Liver (tissue), 9 donors: ENCODE measurements around the gene RADIL. TPM values are rescaled to one million over a fixed set of nuclear protein-coding genes. Genes with fewer than 3 reads are reported as not detected.

Source experiments
- DNase-seq: peaks from one replicate; pipeline ENCODE4 v3.0.0-alpha.2; 2017; ENCODE audit warnings: low spot score
- H3K27ac ChIP-seq, 2 donors: one replicate each; pipeline ENCODE4 v1.7.0; 2013; ENCODE audit warnings: inconsistent platforms in 2 of 2, low read length in 2 of 2, control low read depth in 1 of 2, low read depth in 1 of 2, mild to moderate bottlenecking in 1 of 2
- H3K27me3 ChIP-seq, 4 donors: one replicate each; pipeline versions ENCODE4 v1.6.1 to v1.7.0; 2013; ENCODE audit warnings: low read length in 3 of 4, inconsistent platforms in 1 of 4, mild to moderate bottlenecking in 1 of 4, moderate library complexity in 1 of 4; ENCODE audit not compliant: control insufficient read depth in 4 of 4, insufficient read depth in 4 of 4
- H3K36me3 ChIP-seq, 4 donors: one replicate each; pipeline versions ENCODE4 v1.6.1 to v1.7.0; 2013; ENCODE audit warnings: low read length in 3 of 4, mild to moderate bottlenecking in 3 of 4, low read depth in 1 of 4, moderate library complexity in 1 of 4; ENCODE audit not compliant: control insufficient read depth in 4 of 4, insufficient read depth in 3 of 4
- H3K4me1 ChIP-seq, 4 donors: one replicate each; pipeline versions ENCODE4 v1.6.1 to v1.7.0; 2013; ENCODE audit warnings: low read length in 3 of 4, mild to moderate bottlenecking in 3 of 4, moderate library complexity in 1 of 4; ENCODE audit not compliant: control insufficient read depth in 4 of 4, insufficient read depth in 4 of 4
- H3K4me3 ChIP-seq, 3 donors: one replicate each; pipeline versions ENCODE4 v1.6.1 to v1.7.0; 2013; ENCODE audit warnings: low read length in 3 of 3, control low read depth in 1 of 3, low read depth in 1 of 3, mild to moderate bottlenecking in 1 of 3
- H3K9ac ChIP-seq, 2 donors: one replicate each; pipeline ENCODE4 v1.7.0; 2013; ENCODE audit warnings: low read length in 2 of 2, mild to moderate bottlenecking in 2 of 2, moderate library complexity in 2 of 2, control low read depth in 1 of 2, low read depth in 1 of 2
- H3K9me3 ChIP-seq, 4 donors: one replicate each; pipeline versions ENCODE4 v1.6.1 to v1.7.0; 2013; ENCODE audit warnings: low read length in 3 of 4; ENCODE audit not compliant: control insufficient read depth in 4 of 4
- CTCF ChIP-seq: fragments of 150-350 bp; IDR thresholded peaks from 2 replicates; pipeline ENCODE4 v1.5.1; 2017; ENCODE audit warnings: improper control_type of control experiment, low read depth, low read length; ENCODE audit not compliant: missing input control
- EGR1 ChIP-seq, 2 donors: IDR thresholded peaks; 2 replicates each; pipeline ENCODE4 v1.6.1; 2016 to 2018; ENCODE audit warnings: antibody characterized with exemption in 2 of 2, low read depth in 2 of 2
- FOXA1 ChIP-seq: IDR thresholded peaks from 2 replicates; pipeline ENCODE4 v1.6.1; 2016; ENCODE audit warnings: antibody characterized with exemption
- FOXA2 ChIP-seq: IDR thresholded peaks from 2 replicates; pipeline ENCODE4 v1.6.1; 2016; ENCODE audit warnings: antibody characterized with exemption
- GABPA ChIP-seq, 2 donors: IDR thresholded peaks in 1 of 2; conservative IDR thresholded peaks in 1 of 2; 2 replicates each; pipeline ENCODE4 v1.6.1; 2016; ENCODE audit warnings: antibody characterized with exemption in 2 of 2, mild to moderate bottlenecking in 1 of 2, moderate library complexity in 1 of 2
- HNF4A ChIP-seq, 2 donors: conservative IDR thresholded peaks; 2 replicates each; pipeline ENCODE4 v1.6.1; 2016; ENCODE audit warnings: antibody characterized with exemption in 2 of 2, mild to moderate bottlenecking in 2 of 2
- HNF4G ChIP-seq: IDR thresholded peaks from 2 replicates; pipeline ENCODE4 v1.6.1; 2016; ENCODE audit warnings: antibody characterized with exemption
- JUND ChIP-seq, 2 donors: IDR thresholded peaks; 2 replicates each; pipeline ENCODE4 v1.6.1; 2016; ENCODE audit warnings: antibody characterized with exemption in 2 of 2
- MAX ChIP-seq: IDR thresholded peaks from 2 replicates; pipeline ENCODE4 v1.6.1; 2016; ENCODE audit warnings: antibody characterized with exemption
- NR2F2 ChIP-seq: IDR thresholded peaks from 2 replicates; pipeline ENCODE4 v1.6.1; 2016; ENCODE audit warnings: antibody characterized with exemption
- RAD21 ChIP-seq, 2 donors: IDR thresholded peaks; 2 replicates each; pipeline ENCODE4 v1.6.1; 2016; ENCODE audit warnings: antibody characterized with exemption in 2 of 2, mild to moderate bottlenecking in 2 of 2
- REST ChIP-seq: IDR thresholded peaks from 2 replicates; pipeline ENCODE4 v1.6.1; 2016; ENCODE audit warnings: antibody characterized with exemption, mild to moderate bottlenecking
- RXRA ChIP-seq, 2 donors: IDR thresholded peaks; 2 replicates each; pipeline ENCODE4 v1.6.1; 2017 to 2018; ENCODE audit warnings: antibody characterized with exemption in 2 of 2, mild to moderate bottlenecking in 1 of 2
- SP1 ChIP-seq: IDR thresholded peaks from 2 replicates; pipeline ENCODE4 v1.6.1; 2018; ENCODE audit warnings: antibody characterized with exemption, mild to moderate bottlenecking
- TAF1 ChIP-seq: conservative IDR thresholded peaks from 2 replicates; pipeline ENCODE4 v1.6.1; 2016; ENCODE audit warnings: antibody characterized with exemption, mild to moderate bottlenecking
- YY1 ChIP-seq: IDR thresholded peaks from 2 replicates; pipeline ENCODE4 v1.6.1; 2016; ENCODE audit warnings: antibody characterized with exemption, mild to moderate bottlenecking
- WGBS: extraction: QIAGEN DNeasy Blood & Tissue Kit; methylation state at CpG from one replicate; pipeline ENCODE4 v1.1.7; 2013; 5-methylcytosine and 5-hydroxymethylcytosine counted together
- polyA plus RNA-seq, 2 donors: library from polyadenylated mRNA; stranded (reverse) in 1 of 2; unstranded in 1 of 2; fragments of 200-250 nt in 1 of 2; fragments of >200 nt in 1 of 2; fragmentation: Nextera tagmentation in 1 of 2; extraction: Ambion mirVana in 1 of 2; gene quantifications; one replicate each; pipeline versions ENCODE4 v1.2.1 to v1.2.3, GENCODE V29; 2013 to 2015
- total RNA-seq, 2 donors: library from RNA; depleted of rRNA; stranded (reverse); fragments of >200 nt; gene quantifications; one replicate each; pipeline ENCODE4 v1.2.3, GENCODE V29; 2014
- TF ChIP-seq, protein P1 (sequence below): IDR thresholded peaks from 2 replicates; pipeline ENCODE4 v1.6.1; 2016; ENCODE audit warnings: antibody characterized with exemption
- TF ChIP-seq, protein P2 (sequence below): IDR thresholded peaks from 2 replicates; pipeline ENCODE4 v1.6.1; 2016; ENCODE audit warnings: antibody characterized with exemption
- donor health status: healthy.
- donor health status: healthy.
- donor health status: healthy.
- donor health status: healthy.
- donor health status: healthy.

The RADIL gene
- total and polyA plus RNA-seq, 4 donors = 0.14 to 0.25 (median 0.21) TPM; not detected in 1

- TF ChIP-seq, protein P1, sequence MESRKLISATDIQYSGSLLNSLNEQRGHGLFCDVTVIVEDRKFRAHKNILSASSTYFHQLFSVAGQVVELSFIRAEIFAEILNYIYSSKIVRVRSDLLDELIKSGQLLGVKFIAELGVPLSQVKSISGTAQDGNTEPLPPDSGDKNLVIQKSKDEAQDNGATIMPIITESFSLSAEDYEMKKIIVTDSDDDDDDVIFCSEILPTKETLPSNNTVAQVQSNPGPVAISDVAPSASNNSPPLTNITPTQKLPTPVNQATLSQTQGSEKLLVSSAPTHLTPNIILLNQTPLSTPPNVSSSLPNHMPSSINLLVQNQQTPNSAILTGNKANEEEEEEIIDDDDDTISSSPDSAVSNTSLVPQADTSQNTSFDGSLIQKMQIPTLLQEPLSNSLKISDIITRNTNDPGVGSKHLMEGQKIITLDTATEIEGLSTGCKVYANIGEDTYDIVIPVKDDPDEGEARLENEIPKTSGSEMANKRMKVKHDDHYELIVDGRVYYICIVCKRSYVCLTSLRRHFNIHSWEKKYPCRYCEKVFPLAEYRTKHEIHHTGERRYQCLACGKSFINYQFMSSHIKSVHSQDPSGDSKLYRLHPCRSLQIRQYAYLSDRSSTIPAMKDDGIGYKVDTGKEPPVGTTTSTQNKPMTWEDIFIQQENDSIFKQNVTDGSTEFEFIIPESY = no peak
- no peak for TF ChIP-seq REST
- TF ChIP-seq EGR1 (IDR thresholded peaks at IDR 0.05; ENCODE audit: low read depth in 2 of 2) = no peak
- TF ChIP-seq SP1 = no peak
- TF ChIP-seq FOXA1 = no peak
- TF ChIP-seq FOXA2 = no peak
- TF ChIP-seq RXRA (IDR thresholded peaks at IDR 0.05) = no peak
- no peak for TF ChIP-seq HNF4G
- TF ChIP-seq MAX = no peak
- no peak for TF ChIP-seq TAF1
- TF ChIP-seq, protein P2, sequence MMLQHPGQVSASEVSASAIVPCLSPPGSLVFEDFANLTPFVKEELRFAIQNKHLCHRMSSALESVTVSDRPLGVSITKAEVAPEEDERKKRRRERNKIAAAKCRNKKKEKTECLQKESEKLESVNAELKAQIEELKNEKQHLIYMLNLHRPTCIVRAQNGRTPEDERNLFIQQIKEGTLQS = no peak
- no peak for TF ChIP-seq NR2F2
- no peak for TF ChIP-seq CTCF
- TF ChIP-seq YY1 = no peak
- no peak for TF ChIP-seq GABPA (IDR thresholded peaks at IDR 0.05 in 1 of 2, conservative IDR thresholded peaks at IDR 0.05 in 1 of 2)
- TF ChIP-seq JUND (IDR thresholded peaks at IDR 0.05) = no peak
- TF ChIP-seq RAD21 (IDR thresholded peaks at IDR 0.05) = no peak
- TF ChIP-seq HNF4A (conservative IDR thresholded peaks at IDR 0.05) = no peak
- Histone ChIP-seq H3K4me3 (no peak overlapping the region), H3K9me3 (no peaks in the 10 kb centered on the region), H3K4me1 (no peaks in the 10 kb centered on the region), H3K36me3 (peaks cover 13 to 55% (median 37%) of the 10 kb centered on the region in 4 donors), H3K27me3 (no peaks in the 10 kb centered on the region), H3K9ac (no peak overlapping the region), H3K27ac (no peak overlapping the region)
- 97% methylated on average over 32 of the region's 32 CpGs for WGBS
- no peak for DNase-seq
These were observed 120.3 kb downstream of the RADIL start for GRCh38 chr7:4763091-4763793.
